GM12874 (cell line): Measurements from ENCODE around the gene ADAM19.

Experiments
- CTCF ChIP-seq: IDR thresholded peaks from 2 replicates; pipeline ENCODE4 v1.5.1; 2011; ENCODE audit warnings: low read depth, mild to moderate bottlenecking, control low read depth, low read length, moderate library complexity; ENCODE audit not compliant: insufficient read depth

The ADAM19 gene

GRCh38 chr5:157477814-157478494 is 97.6 kb downstream of the ADAM19 start:
- no peak for TF ChIP-seq CTCF

- TF ChIP-seq CTCF = peak; percentile 69
Measured at GRCh38 chr5:157476702-157477408, 98.7 kb downstream of the ADAM19 start.

GRCh38 chr5:157475432-157475831 is 100.1 kb downstream of the ADAM19 start:
- no peak for TF ChIP-seq CTCF

- no peak for TF ChIP-seq CTCF
Measured at GRCh38 chr5:157473383-157474320, 101.9 kb downstream of the ADAM19 start.

- peak; percentile 66 for TF ChIP-seq CTCF
Measured at GRCh38 chr5:157471709-157472108, 103.9 kb downstream of the ADAM19 start.

- no peak for TF ChIP-seq CTCF
Measured at GRCh38 chr5:157470631-157471030, 104.9 kb downstream of the ADAM19 start.

GRCh38 chr5:157469687-157470086 is 105.9 kb downstream of the ADAM19 start:
- TF ChIP-seq CTCF = no peak
